CD4-positive, alpha-beta T cell treated with Interleukin-17A for 1 hour (primary cell): ENCODE results near the gene HSPA6.
"Not testable (repeated sequence)": the region's sequence is repeated elsewhere in the genome, so short reads cannot be mapped to it uniquely, and the experiment has no call there.

Source experiments
- DNase-seq: peaks from one replicate; pipeline ENCODE4 v3.0.0-alpha.2; 2020

HSPA6 gene

GRCh38 chr1:161537068-161537669 lies 12.8 kb downstream of the HSPA6 start:
- DNase-seq = not testable (repeated sequence)

GRCh38 chr1:161538925-161539479 lies 14.7 kb downstream of the HSPA6 start:
- not testable (repeated sequence) for DNase-seq

GRCh38 chr1:161539731-161540569 lies 15.6 kb downstream of the HSPA6 start:
- peak; percentile 94 for DNase-seq

- not testable (repeated sequence) for DNase-seq
These were observed 16.2 kb downstream of the HSPA6 start for GRCh38 chr1:161540570-161540960.

GRCh38 chr1:161542091-161542559 lies 17.8 kb downstream of the HSPA6 start:
- peak; percentile 84 for DNase-seq

- peak; percentile 32 for DNase-seq
These were observed 18.8 kb downstream of the HSPA6 start for GRCh38 chr1:161543125-161543524.

- DNase-seq = peak; percentile 49
These were observed 20.8 kb downstream of the HSPA6 start for GRCh38 chr1:161545005-161545731.

- peak; percentile 22 for DNase-seq
These were observed 23.8 kb downstream of the HSPA6 start for GRCh38 chr1:161547995-161548741.

- DNase-seq = not testable (repeated sequence)
These were observed 24.5 kb downstream of the HSPA6 start for GRCh38 chr1:161548749-161549406.

GRCh38 chr1:161549652-161550051 lies 25.3 kb downstream of the HSPA6 start, which contains the start of gene FCGR3A:
TSS of gene FCGR3A (minus strand) at chr1:161549818. CDS start at chr1:161549736, 82 bp downstream.
- peak; percentile 27 for DNase-seq

- not testable (repeated sequence) for DNase-seq
These were observed 26.6 kb downstream of the HSPA6 start for GRCh38 chr1:161550942-161551341.

- not testable (repeated sequence) for DNase-seq
These were observed 29.3 kb downstream of the HSPA6 start for GRCh38 chr1:161553631-161554030.

GRCh38 chr1:161554340-161554739 lies 30.0 kb downstream of the HSPA6 start:
- DNase-seq = not testable (repeated sequence)

GRCh38 chr1:161554815-161555417 lies 30.6 kb downstream of the HSPA6 start:
- DNase-seq = peak; percentile 52

- DNase-seq = not testable (repeated sequence)
These were observed 31.8 kb downstream of the HSPA6 start for GRCh38 chr1:161556143-161556542.

- not testable (repeated sequence) for DNase-seq
These were observed 32.6 kb downstream of the HSPA6 start for GRCh38 chr1:161556990-161557389.

GRCh38 chr1:161557506-161558450 lies 33.4 kb downstream of the HSPA6 start:
- DNase-seq = not testable (repeated sequence)

- peak; percentile 52 for DNase-seq
These were observed 36.8 kb downstream of the HSPA6 start for GRCh38 chr1:161560960-161561715.

GRCh38 chr1:161562441-161562840 lies 38.1 kb downstream of the HSPA6 start:
- not testable (repeated sequence) for DNase-seq
